HFF-Myc (cell line): ENCODE data around the gene TTC22.
A peak's percentile ranks its signal among the peaks of the same experiment; 100 is the strongest.

Experiments
- DNase-seq: peaks from one replicate; pipeline ENCODE4 v3.0.0-alpha.2; 2011; ENCODE audit warnings: low read depth; ENCODE audit errors: extremely low read depth
- H3K4me3 ChIP-seq: replicated peaks from 2 replicates; pipeline ENCODE4 v1.5.1; 2011; ENCODE audit warnings: low read depth, mild to moderate bottlenecking, control low read depth, low read length
- CTCF ChIP-seq: IDR thresholded peaks from 2 replicates; pipeline ENCODE4 v1.5.1; 2012; ENCODE audit warnings: mild to moderate bottlenecking, low read depth, low read length, control low read depth; ENCODE audit errors: missing control alignments

TTC22 gene

DNA sequence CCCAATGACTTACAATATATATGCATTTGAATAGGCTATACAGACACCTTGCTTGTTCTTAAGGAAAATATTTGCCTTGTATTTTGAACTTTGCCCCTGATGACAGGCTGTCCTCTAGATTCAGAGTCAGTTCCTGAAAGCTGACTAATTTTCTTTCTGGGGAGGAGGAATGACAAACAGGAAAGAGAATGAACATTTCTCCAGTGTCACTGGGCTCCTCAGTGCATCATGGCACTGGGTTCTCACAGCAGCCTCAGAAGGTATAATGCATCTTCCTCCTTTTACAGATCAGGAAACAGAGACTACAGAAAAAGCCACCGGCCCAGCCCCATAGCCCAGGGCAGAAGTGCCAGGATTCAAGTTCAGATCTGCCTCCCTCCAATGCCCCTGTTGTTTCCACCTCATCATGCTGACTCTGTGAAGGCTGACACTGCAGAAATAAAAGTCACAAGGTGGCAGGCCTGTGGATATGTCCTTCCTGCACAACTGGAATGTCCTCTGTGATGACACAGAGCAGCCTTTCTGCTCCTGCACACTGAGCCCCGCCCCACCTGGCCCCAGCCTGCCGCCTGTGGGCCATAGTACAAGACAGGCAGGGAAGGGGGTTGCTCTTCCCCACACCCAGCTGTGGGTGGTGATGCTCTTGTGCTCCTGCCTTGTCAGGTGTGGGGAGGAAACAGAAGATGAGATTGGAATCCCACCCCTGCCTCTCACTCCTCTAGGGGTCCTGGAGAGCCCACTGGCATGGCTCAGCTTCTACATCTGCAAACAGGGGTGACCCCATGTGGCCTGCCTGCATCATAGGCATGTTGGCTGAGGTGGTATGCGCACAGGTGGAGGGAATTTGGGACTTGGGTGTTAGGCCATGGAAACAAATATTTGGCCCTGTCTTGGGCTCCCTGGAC, 6.4 kb downstream of the TTC22 start:
- no peak overlapping the region for H3K4me3 ChIP-seq
- no peak for TF ChIP-seq CTCF
- DNase-seq, result no peak

- no peak overlapping the region for H3K4me3 ChIP-seq
- DNase-seq, result no peak
Observed at GRCh38 chr1:54792686-54793282, 8.3 kb downstream of the TTC22 start.

GRCh38 chr1:54791880-54792522, 9.1 kb downstream of the TTC22 start:
- DNase-seq, result peak; percentile 33
- H3K4me3 ChIP-seq, result no peak overlapping the region
- peak; percentile 89 for TF ChIP-seq CTCF

More at GRCh38 chr1:54792686-54793282, 8.3 kb downstream of the TTC22 start:
- TF ChIP-seq CTCF, result no peak

- DNase-seq, result no peak
- no peak overlapping the region for H3K4me3 ChIP-seq
- no peak for TF ChIP-seq CTCF
Observed at GRCh38 chr1:54788459-54788858, 12.7 kb downstream of the TTC22 start.

DNA sequence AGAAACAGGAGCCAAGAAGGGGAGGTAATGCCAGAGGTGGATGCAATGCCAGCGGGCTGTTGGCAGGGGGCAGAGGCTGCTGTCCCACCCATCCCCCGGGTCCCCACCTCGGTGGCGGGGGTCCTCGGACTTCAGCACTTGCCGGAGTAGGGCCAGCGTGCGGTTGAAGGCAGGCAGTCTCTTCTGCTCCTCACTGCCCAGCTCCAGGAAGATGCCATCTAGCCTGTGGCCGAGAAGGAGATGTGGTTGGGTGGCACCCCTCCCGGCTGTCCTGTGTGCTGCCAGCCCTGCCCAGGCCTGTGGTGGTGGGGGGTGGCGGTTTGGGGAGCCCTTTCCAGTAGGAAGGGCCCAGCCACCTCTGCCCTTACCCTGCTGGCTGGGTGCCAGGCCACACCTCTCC, 13.5 kb downstream of the TTC22 start:
- no peak for TF ChIP-seq CTCF
- H3K4me3 ChIP-seq, result no peak overlapping the region
- no peak for DNase-seq

- DNase-seq, result no peak
- no peak overlapping the region for H3K4me3 ChIP-seq
- TF ChIP-seq CTCF, result no peak
Observed at GRCh38 chr1:54786778-54787177, 14.3 kb downstream of the TTC22 start.
